Uterus (tissue), 2 donors: Measurements from ENCODE around the gene CLIC1.

Experiments
- CTCF ChIP-seq, 4 experiments: fragments of 200-600 bp in 2 of 4; fragments of 450-650 bp in 2 of 4; sonication (generic) in 2 of 4; IDR thresholded peaks; one replicate each; pipeline ENCODE4 v1.5.1; 2016 to 2019; ENCODE audit warnings: antibody characterized with exemption in 4 of 4, mild to moderate bottlenecking in 2 of 4, moderate library complexity in 1 of 4
- POLR2A ChIP-seq, 2 donors: fragments of 450-650 bp; IDR thresholded peaks; one replicate each; pipeline ENCODE4 v1.6.1; 2016; ENCODE audit warnings: antibody characterized with exemption in 2 of 2, mild to moderate bottlenecking in 1 of 2, moderate library complexity in 1 of 2

DNA sequence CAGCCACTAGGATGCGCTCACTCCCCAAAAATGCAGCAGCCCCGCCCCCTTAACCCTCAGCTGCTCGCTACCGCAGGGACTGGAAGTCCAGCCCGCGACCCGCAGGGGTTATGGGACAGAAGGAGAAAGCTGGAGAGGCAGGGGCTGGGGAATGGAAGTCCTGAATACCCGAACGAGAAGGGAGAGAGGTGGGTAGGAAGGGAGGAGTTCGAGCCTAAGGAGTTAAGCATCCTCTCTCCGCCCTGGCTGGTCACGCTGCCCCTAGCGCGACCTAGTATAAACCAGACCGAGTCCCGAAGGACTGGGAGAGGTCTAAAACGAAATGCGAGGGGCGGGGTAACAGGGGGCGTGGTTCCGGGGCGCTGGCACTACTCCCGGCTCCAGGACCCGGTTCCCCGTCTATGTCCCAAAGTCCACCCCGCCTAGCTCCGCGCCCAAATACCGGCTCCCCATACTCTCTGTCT lies 6.8 kb downstream of the CLIC1 start:
- TF ChIP-seq CTCF (IDR thresholded peaks at IDR 0.05) (peak in 2 of 4 experiments; percentile 74 to 79), POLR2A (IDR thresholded peaks at IDR 0.05) (peak; percentile 29 to 50)
